GM06990 (cell line): ENCODE measurements around the gene RCAN1.

Experiments used
- DNase-seq: peaks from one replicate; pipeline ENCODE4 v3.0.0-alpha.2; 2011; ENCODE audit not compliant: insufficient read length; ENCODE audit errors: extremely low read depth
- H3K27me3 ChIP-seq: replicated peaks from 2 replicates; pipeline ENCODE4 v1.6.0; 2011; ENCODE audit warnings: low read length; ENCODE audit not compliant: control insufficient read depth, insufficient read depth
- H3K36me3 ChIP-seq: 2 replicates; pipeline ENCODE4 v1.5.1; 2011; ENCODE audit warnings: low read length; ENCODE audit not compliant: control insufficient read depth, insufficient read depth
- H3K4me3 ChIP-seq: replicated peaks from 2 replicates; pipeline ENCODE4 v1.5.1; 2011; ENCODE audit warnings: low read depth, mild to moderate bottlenecking, control low read depth, low read length
- TF ChIP-seq, protein P1 (sequence below): IDR thresholded peaks from 2 replicates; pipeline ENCODE4 v1.5.1; 2011; ENCODE audit warnings: low read length, control low read depth, mild to moderate bottlenecking, inconsistent platforms; ENCODE audit not compliant: insufficient read depth, poor library complexity, severe bottlenecking

The RCAN1 gene

DNA sequence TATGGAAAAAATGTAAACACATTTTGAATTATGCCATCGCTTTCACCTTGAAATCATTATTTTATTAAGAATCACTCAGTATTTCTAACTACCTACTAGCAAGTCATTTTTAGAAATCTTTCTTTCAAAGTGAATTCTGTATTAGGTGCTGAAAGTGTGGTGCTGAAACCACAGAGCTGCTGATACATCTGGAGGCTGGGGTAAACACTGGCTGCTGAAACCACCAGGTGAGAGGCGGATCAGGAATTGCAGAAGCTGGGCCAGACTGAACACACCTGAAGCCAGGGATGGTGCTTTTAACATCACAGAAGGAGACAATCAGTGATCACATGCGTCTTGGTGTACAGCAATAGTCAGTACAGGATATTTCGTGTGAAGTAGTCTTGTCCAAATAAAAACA is 60.7 kb downstream of the RCAN1 start:
- TF ChIP-seq, protein P1, sequence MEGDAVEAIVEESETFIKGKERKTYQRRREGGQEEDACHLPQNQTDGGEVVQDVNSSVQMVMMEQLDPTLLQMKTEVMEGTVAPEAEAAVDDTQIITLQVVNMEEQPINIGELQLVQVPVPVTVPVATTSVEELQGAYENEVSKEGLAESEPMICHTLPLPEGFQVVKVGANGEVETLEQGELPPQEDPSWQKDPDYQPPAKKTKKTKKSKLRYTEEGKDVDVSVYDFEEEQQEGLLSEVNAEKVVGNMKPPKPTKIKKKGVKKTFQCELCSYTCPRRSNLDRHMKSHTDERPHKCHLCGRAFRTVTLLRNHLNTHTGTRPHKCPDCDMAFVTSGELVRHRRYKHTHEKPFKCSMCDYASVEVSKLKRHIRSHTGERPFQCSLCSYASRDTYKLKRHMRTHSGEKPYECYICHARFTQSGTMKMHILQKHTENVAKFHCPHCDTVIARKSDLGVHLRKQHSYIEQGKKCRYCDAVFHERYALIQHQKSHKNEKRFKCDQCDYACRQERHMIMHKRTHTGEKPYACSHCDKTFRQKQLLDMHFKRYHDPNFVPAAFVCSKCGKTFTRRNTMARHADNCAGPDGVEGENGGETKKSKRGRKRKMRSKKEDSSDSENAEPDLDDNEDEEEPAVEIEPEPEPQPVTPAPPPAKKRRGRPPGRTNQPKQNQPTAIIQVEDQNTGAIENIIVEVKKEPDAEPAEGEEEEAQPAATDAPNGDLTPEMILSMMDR = no peak
- no peak for DNase-seq
- H3K36me3 ChIP-seq = no peaks in the 10 kb centered on the region
- H3K4me3 ChIP-seq = no peak overlapping the region
- H3K27me3 ChIP-seq = no peaks in the 10 kb centered on the region

DNA sequence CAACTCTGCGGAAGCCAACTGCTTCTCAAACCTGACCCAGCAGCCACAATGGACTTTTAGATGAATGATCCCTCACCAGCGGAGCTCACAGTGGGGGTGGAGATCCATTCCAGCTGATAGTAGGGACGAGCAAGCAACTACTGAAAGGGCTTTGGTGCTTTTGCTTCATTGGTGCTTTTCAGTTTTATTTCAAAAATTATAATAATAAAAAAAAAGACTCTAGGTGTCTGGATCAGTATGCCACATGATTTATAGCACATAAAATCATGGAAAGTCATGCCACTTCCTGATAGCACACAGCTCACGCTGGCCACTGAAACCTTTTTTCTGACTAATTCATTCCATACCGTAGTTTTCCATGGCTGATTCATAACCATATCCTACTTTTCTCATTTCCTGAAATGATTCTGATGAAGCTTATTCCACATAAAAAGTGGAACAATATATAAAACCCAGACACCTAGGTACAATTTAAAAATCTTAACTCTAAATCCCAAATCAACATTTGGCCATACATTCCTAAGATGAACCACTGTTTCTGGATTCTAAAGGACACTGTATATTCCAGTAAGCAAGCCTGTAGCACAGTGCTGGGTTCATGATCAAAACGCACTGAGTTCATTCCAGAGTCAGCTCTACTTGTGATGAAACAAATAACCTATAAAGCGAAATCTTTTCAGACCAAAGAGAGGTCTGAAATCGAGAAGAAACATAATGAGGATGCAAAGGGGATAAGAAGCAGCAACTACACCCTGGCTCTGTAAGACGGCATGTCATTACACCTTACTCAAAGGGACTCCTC is 61.6 kb downstream of the RCAN1 start:
- no peak for DNase-seq
- Histone ChIP-seq H3K4me3 (no peak overlapping the region), H3K27me3 (no peaks in the 10 kb centered on the region), H3K36me3 (no peaks in the 10 kb centered on the region)
- TF ChIP-seq, protein P1 = no peak

DNA sequence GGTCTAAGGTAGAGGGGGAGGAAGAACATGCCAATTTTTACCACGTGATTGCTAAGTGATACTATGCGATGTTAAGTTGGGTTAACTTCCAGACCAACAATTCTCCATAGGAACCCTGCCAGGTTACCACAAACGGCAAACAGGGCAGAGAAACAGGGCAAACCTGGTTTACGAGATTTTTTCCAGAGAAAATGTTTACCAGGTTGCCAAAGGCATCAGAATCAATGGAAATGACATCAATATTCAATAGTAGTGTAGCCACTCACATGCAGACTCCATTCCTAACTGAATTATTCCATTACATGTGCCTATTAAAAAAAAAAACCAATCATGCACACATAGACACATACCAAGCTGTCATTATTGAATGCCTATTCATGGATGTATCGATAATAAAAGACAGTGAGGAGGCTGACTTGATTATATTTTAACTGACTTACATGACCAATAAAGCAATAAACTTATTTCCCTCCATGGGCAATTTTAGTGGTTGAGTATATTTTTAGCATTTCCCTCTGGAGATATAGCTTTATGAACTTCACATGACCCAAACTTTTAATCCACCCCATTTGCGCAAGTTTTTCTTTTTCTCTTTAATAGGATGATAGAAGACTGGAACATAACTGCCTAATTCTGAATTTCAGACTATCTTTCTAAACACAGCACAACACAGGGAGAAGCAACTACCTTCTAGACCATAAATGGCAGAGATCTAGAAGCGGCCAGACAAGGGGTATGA is 62.4 kb downstream of the RCAN1 start:
- Histone ChIP-seq H3K4me3 (no peak overlapping the region), H3K27me3 (no peaks in the 10 kb centered on the region), H3K36me3 (no peaks in the 10 kb centered on the region)
- no peak for DNase-seq
- TF ChIP-seq, protein P1 = no peak

DNA sequence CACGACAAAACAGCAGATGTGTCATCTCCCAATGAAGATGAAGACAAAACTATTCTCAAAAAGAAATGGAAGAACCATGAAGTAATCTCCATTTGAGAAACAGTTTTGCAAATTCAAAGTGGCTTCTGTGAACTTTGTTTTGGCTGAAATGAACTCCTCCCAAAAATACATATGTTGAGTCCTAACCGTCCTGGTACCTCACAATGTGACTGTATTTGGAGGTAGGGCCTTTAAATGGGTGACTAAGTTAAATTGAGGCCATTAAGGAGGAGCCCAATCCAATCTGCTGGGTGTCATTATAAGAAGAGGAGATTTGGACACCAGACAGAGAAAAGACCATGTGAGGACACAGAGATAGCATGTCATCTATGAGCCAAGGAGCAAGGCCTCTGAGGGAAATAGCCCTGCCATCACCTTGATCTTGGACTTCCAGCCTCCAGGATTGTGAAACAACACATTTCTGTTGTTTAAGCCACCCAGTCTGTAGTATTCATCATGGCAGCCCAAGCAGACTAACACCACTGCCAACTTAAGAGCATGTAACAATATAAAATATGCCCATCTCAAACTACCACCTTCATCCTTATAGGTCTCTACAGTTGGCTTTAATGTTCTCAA is 64.6 kb downstream of the RCAN1 start:
- TF ChIP-seq, protein P1 = no peak
- no peak overlapping the region for H3K4me3 ChIP-seq
- H3K36me3 ChIP-seq = no peaks in the 10 kb centered on the region
- no peaks in the 10 kb centered on the region for H3K27me3 ChIP-seq
- DNase-seq = no peak

DNA sequence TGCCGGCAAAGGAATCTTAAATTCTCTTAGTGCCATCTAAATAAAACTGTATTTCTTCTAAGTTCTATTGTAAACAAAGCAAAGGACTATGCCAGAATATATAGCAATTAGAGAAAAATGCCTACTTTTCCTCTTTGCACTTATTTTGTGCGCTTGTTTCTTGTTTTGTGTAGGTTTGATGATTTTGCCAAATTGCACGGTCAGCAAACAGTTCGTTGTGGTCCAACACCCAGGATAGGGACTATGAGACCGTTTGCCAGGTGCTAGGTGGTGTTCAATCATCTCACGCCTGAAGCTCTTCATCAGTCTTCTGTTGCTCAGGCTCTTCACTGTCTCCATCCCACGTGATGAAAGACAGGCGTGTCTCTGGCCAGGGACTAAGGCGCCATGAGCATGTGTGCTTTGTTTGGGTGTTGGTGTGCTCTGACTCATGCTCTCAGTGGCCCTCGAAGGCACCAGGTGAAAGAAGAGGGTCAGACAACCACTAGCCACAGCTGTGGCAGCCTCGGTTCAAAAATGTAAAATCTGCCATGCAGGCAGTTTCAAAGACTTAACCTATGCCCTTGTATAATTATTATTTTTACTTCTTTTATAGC is 66.0 kb downstream of the RCAN1 start:
- Histone ChIP-seq H3K4me3 (no peak overlapping the region), H3K27me3 (no peaks in the 10 kb centered on the region), H3K36me3 (no peaks in the 10 kb centered on the region)
- TF ChIP-seq, protein P1 = no peak
- no peak for DNase-seq
